H1 (cell line): ENCODE data around the gene TAF1B.

ENCODE experiments used
- CBX5 ChIP-seq: fragments of 300-800, 300-1000 bp; sonication (generic); IDR thresholded peaks from 2 replicates; pipeline ENCODE4 v1.7.1; 2016; ENCODE audit warnings: antibody characterized with exemption, low read length, low read depth
- CEBPB ChIP-seq: IDR thresholded peaks from 2 replicates; pipeline ENCODE4 v1.6.1; 2012; ENCODE audit warnings: low read depth, low read length
- CHD1 ChIP-seq: IDR thresholded peaks from 2 replicates; pipeline ENCODE4 v1.6.1; 2012; ENCODE audit warnings: low read depth, low read length, improper control_type of control experiment
- EP300 ChIP-seq, 2 experiments: IDR thresholded peaks; 1 replicate in 1 of 2; 2 replicates in 1 of 2; pipeline ENCODE4 v1.6.1; 2011 to 2012; ENCODE audit warnings: low read depth in 2 of 2, low read length in 2 of 2, mild to moderate bottlenecking in 2 of 2, borderline replicate concordance in 1 of 2, inconsistent platforms in 1 of 2, moderate library complexity in 1 of 2
- EZH2 ChIP-seq: fragments of 200-600 bp; sonication (generic); IDR thresholded peaks from 2 replicates; pipeline ENCODE4 v1.7.1; 2012; ENCODE audit warnings: low read depth, mild to moderate bottlenecking, moderate library complexity, low read length, inconsistent platforms; ENCODE audit not compliant: severe bottlenecking
- KDM5A ChIP-seq: fragments of 200-600 bp; IDR thresholded peaks from 2 replicates; pipeline ENCODE4 v1.7.1; 2012; ENCODE audit warnings: mild to moderate bottlenecking, low read length, inconsistent platforms, mixed read lengths
- POLR2A ChIP-seq, 2 experiments: IDR thresholded peaks; 1 replicate in 1 of 2; 2 replicates in 1 of 2; pipeline ENCODE4 v1.6.1; 2011; ENCODE audit warnings: low read depth in 2 of 2, low read length in 2 of 2, mild to moderate bottlenecking in 2 of 2; ENCODE audit errors: control extremely low read depth in 1 of 2
- RAD21 ChIP-seq, 2 experiments: IDR thresholded peaks in 1 of 2; conservative IDR thresholded peaks in 1 of 2; 2 replicates each; pipeline ENCODE4 v1.6.1; 2011; ENCODE audit warnings: low read depth in 2 of 2, low read length in 2 of 2, improper control_type of control experiment in 1 of 2, inconsistent platforms in 1 of 2, mild to moderate bottlenecking in 1 of 2, moderate library complexity in 1 of 2
- RFX5 ChIP-seq: IDR thresholded peaks from 2 replicates; pipeline ENCODE4 v1.6.1; 2011; ENCODE audit warnings: low read depth, low read length, improper control_type of control experiment, borderline replicate concordance
- TEAD4 ChIP-seq: IDR thresholded peaks from 2 replicates; pipeline ENCODE4 v1.6.1; 2012; ENCODE audit warnings: low read depth, low read length, inconsistent platforms, mixed read lengths
- USF2 ChIP-seq: IDR thresholded peaks from 2 replicates; pipeline ENCODE4 v1.6.1; 2011; ENCODE audit warnings: low read length, improper control_type of control experiment
- TF ChIP-seq, protein P1 (sequence below), 3 experiments: IDR thresholded peaks; 1 replicate in 2 of 3; 2 replicates in 1 of 3; pipeline versions ENCODE4 v1.5.1 to v1.6.1; 2011; ENCODE audit warnings: low read length in 3 of 3, mild to moderate bottlenecking in 3 of 3, inconsistent platforms in 2 of 3, low read depth in 1 of 3, moderate library complexity in 1 of 3; ENCODE audit not compliant: insufficient read depth in 1 of 3; ENCODE audit errors: control extremely low read depth in 1 of 3

DNA sequence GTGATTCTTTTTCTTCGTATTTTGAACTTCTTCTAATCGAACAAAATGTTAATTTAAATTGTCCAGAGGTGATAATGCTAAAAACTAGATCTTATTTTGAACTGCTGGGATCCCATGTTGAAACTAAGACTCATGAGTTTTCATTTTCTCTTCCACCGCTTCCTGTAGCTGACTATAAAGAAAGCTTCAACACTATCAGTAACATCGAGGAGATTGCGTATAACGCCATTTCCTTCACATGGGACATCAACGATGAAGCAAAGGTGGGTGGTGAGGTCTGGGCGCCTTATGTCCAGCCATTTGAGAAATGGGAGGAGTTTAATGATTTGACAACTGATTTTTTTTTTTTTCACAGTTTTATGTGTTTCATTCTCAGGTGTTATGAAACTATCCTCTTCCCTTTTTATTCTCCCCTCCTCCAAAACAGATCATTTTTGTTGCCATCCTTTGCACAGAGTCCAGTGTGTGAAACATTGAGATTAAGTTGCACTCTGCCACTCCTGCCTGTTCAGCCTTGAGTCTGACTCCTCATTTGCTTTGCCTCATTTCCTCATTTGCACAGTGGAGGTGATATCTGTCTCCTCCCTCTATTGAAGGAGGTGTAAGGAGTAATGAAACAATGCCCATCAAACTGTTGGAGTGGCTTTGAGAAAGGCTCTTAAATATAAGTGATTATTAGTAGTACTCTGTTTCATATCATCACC is 122.0 kb downstream of the TAF1B start:
- TF ChIP-seq POLR2A (IDR thresholded peaks at IDR 0.05; ENCODE audit: control extremely low read depth in 1 of 2, low read depth in 2 of 2, low read length in 2 of 2) (no peak), USF2 (no peak), RAD21 (IDR thresholded peaks at IDR 0.05 in 1 of 2, conservative IDR thresholded peaks at IDR 0.05 in 1 of 2; ENCODE audit: low read depth in 2 of 2, low read length in 2 of 2) (no peak), RFX5 (no peak), EP300 (IDR thresholded peaks at IDR 0.05; ENCODE audit: borderline replicate concordance in 1 of 2, low read depth in 2 of 2, low read length in 2 of 2) (no peak), CEBPB (no peak), CHD1 (no peak), EZH2 (no peak), TEAD4 (no peak), CBX5 (no peak), KDM5A (no peak)
- TF ChIP-seq, protein P1, sequence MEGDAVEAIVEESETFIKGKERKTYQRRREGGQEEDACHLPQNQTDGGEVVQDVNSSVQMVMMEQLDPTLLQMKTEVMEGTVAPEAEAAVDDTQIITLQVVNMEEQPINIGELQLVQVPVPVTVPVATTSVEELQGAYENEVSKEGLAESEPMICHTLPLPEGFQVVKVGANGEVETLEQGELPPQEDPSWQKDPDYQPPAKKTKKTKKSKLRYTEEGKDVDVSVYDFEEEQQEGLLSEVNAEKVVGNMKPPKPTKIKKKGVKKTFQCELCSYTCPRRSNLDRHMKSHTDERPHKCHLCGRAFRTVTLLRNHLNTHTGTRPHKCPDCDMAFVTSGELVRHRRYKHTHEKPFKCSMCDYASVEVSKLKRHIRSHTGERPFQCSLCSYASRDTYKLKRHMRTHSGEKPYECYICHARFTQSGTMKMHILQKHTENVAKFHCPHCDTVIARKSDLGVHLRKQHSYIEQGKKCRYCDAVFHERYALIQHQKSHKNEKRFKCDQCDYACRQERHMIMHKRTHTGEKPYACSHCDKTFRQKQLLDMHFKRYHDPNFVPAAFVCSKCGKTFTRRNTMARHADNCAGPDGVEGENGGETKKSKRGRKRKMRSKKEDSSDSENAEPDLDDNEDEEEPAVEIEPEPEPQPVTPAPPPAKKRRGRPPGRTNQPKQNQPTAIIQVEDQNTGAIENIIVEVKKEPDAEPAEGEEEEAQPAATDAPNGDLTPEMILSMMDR (IDR thresholded peaks at IDR 0.05; ENCODE audit: control extremely low read depth in 1 of 3, insufficient read depth in 1 of 3, low read depth in 1 of 3, low read length in 3 of 3) = no peak
